ENCODE measurements around the gene ARID3A.
"Not testable (repeated sequence)": the region's sequence is repeated elsewhere in the genome, so short reads cannot be mapped to it uniquely, and the experiment has no call there.

Gene ARID3A

DNA sequence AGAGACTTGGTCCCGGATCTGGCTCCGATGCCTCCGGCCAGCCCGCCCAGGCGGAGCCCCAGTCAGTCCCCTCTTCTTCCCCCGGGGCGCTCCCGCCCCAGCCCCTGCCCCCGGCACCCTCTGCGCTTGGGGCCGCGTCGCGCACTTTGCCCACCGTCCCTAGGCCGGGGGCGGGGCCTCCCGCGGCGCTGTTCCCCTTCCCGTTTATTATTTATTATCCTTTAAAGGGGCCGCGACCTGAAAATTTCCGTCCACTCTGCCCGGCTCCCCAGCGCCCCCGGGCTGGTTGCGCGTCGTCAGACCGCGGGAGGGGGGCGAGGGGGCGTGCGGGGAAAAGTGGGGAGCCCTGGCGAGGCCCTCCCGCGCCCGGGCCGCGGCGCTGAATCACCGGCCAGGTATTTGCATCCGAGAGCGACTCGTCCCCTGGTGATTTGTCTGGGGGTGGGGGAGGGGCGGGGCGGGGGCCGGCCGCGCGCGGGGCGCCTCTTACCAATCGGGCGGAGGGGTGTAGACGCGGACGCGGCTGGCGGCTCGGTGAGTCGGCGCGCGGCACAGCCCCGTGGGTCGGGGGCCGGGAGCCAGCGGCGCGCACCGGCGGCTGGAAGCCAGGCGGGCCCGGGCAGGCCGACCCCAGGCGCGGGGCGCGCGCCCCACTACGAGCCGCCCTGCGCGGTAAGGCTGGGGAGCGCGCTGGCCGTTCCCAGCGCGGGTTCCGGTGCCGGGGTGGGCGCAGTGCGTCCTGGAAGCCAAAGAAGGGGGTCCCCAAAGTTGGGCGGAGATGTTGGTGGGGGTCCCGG is at the start of gene ARID3A:
Gene ARID3A, plus strand, starts transcription at position 510 of the 797 bp plus-strand sequence. CDS start 3,494 bp downstream, outside the sequence.
- peak; percentile 61 for DNase-seq (ENCODE audit: low read depth)

DNA sequence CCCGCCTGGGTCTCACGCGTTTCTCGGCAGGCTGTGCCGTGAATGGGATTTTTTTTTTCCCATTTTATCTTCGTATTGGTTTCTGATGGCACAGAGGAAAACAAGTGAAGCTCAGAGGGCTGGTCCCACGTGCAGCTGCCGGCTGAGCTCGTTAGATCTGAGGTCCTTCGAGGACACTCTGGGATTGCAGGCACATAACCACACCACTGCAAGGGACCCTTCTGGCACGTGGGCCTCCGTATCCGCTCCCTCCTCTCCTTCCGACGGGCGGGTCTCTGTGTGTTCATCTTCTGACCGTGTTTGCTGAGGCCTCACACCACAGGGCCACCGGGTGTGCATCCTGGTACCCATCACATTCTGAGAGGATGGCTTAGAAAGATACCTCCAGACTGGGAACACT is 49.7 kb upstream of the ARID3A start:
- DNase-seq (ENCODE audit: low read depth) = no peak

DNA sequence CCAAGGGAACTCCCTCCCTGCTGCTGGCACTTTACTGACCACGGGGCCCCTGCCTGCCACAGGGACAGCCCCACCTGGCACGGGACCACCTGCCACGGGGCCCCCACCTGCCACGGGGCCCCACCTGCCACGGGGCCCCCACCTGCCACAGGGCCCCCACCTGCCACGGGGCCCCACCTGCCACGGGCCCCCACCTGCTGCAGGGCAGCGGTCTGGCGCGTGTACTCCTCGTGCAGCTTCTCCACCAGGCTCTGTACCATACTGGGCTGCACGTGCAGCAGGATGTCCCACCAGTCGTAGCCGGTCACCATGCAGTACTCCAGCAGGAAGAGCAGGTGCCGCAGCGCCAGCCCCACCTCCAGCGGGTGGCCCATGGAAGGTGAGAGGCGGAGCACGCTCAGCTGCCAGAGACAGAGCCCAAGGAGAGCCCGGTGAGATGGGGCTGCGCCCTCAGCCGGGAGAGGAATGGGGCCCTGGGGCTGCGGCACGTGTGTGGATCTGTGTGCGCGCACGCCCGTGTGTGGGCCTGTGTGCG is 49.0 kb upstream of the ARID3A start:
- no peak for DNase-seq (ENCODE audit: low read depth)

GRCh38 chr19:877992-878660 is 47.7 kb upstream of the ARID3A start:
- DNase-seq (ENCODE audit: low read depth) = not testable (repeated sequence)

DNA sequence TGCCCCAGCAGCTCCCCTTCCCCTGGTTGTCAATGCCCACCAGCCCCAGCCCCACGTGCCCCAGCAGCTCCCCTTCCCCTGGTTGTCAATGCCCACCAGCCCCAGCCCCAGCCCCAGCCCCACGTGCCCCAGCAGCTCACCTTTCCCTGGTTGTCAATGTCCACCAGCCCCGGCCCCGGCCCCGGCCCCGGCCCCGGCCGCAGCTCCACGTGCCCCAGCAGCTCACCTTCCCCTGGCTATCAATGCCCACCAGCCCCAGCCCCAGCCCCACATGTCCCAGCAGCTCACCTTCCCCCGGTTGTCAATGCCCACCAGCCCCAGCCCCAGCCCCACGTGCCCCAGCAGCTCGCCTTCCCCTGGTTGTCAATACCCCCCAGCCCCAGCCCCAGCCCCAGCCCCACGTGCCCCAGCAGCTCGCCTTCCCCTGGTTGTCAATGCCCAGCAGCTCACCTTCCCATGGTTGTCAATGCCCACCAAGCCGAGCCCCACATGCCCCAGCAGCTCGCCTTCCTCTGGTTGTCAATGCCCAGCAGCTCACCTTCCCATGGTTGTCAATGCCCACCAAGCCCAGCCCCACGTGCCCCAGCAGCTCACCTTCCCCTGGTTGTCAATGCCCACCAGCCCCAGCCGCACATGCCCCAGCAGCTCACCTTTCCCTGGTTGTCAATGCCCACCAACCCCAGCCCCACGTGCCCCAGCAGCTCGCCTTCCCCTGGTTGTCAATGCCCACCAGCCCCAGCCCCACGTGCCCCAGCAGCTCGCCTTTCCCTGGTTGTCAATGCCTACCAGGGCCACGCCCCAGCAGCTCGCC is 46.9 kb upstream of the ARID3A start:
- DNase-seq (ENCODE audit: low read depth) = not testable (repeated sequence)

GRCh38 chr19:879711-880438 is 46.0 kb upstream of the ARID3A start:
- no peak for DNase-seq (ENCODE audit: low read depth)

DNA sequence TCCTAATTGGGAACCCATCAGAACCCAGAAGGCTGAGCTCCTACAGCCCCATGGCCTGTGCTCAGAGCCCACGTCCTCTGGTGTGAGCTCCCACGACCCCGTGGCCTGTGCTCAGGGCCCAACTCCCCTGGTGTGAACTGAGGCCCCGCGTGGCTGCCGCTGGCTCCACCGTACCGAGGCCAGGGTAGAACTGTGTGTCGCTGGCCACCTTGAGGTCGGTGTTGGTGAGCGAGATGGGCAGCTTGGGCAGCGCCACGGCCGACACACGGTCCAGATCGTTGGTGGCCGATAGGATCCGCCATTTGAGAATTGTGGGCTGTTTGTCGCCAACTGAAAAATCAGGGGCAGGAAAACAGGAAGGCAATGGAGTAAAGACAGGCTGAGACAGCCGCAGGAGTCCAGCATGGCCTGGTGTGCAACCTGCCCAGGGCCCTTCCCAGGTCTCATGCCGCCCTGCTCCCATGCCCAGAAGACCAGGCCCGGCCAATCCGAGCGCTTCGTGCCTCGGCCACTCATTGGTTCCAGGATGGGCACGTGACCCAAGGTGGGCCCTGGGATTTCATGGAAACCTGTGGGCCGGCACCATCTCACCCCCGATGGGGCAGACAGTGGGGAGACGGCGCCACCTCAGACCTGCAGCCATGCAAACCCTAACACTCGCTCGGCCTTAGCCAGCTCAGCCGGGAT is 44.3 kb upstream of the ARID3A start:
- no peak for DNase-seq (ENCODE audit: low read depth)

- DNase-seq (ENCODE audit: low read depth) = no peak
These were observed 42.9 kb upstream of the ARID3A start for GRCh38 chr19:882871-883497.

GRCh38 chr19:883661-884211 is 42.1 kb upstream of the ARID3A start:
- no peak for DNase-seq (ENCODE audit: low read depth)

- no peak for DNase-seq (ENCODE audit: low read depth)
These were observed 41.2 kb upstream of the ARID3A start for GRCh38 chr19:884420-885211.

- DNase-seq (ENCODE audit: low read depth) = no peak
These were observed 40.2 kb upstream of the ARID3A start for GRCh38 chr19:885536-886224.

GRCh38 chr19:887072-887471 is 38.8 kb upstream of the ARID3A start:
- DNase-seq (ENCODE audit: low read depth) = peak; percentile 18

DNA sequence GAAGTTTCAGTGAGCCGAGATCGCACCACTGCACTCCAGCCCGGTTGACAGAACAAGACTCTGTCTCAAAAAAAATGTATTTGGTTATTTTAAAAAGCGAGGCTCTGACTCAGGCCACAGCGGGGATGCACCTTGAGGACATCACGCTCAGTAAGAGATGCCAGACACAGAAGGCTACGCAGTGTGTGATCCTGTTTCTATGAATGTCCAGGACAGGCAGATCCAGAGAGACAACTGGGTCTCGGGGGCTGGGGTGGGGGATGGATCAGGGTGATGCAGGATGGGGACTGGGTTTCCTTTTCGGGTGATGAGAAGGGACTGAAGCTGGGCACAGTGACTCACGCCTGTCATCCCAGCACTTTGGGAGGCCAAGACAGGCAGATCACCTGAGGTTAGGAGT is 38.2 kb upstream of the ARID3A start:
- DNase-seq (ENCODE audit: low read depth) = no peak

DNA sequence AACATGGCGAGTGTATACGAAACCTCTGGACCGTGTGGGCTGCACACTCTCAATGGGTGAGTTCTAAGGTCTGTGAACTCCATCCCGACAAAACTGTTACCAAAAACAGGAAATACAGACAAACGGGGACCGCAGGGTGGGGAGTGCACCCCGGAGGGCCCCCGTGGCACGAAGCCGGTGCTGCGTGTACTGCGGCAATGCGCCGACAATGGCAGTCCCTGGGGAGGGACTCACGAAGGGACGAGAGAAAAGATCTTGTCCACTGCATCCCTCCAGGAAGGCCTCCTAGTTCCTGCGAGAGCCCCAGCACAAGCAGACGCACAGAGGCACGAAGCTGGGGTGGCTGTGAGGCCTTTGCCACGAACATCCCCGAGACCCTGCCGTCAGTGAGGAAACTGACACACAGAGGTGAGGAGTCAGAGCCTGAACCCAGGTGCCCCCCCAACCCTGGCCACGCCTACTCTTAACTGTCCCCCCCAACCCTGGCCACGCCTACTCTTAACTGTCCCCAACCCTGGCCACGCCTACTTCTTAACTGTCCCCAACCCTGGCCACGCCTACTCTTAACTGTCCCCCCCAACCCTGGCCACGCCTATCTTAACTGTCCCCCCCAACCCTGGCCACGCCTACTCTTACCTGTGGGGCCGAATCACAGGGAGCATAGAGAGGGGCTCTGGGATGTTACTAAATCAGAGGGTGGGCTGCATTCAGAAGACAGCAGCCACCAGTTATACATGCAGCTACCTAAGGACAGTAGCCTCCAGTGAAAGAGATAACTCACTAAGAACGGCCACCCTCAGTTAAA is 37.1 kb upstream of the ARID3A start:
- DNase-seq (ENCODE audit: low read depth) = no peak

- no peak for DNase-seq (ENCODE audit: low read depth)
These were observed 36.1 kb upstream of the ARID3A start for GRCh38 chr19:889662-890295.

GRCh38 chr19:890831-891230 is 35.0 kb upstream of the ARID3A start:
- no peak for DNase-seq (ENCODE audit: low read depth)

DNA sequence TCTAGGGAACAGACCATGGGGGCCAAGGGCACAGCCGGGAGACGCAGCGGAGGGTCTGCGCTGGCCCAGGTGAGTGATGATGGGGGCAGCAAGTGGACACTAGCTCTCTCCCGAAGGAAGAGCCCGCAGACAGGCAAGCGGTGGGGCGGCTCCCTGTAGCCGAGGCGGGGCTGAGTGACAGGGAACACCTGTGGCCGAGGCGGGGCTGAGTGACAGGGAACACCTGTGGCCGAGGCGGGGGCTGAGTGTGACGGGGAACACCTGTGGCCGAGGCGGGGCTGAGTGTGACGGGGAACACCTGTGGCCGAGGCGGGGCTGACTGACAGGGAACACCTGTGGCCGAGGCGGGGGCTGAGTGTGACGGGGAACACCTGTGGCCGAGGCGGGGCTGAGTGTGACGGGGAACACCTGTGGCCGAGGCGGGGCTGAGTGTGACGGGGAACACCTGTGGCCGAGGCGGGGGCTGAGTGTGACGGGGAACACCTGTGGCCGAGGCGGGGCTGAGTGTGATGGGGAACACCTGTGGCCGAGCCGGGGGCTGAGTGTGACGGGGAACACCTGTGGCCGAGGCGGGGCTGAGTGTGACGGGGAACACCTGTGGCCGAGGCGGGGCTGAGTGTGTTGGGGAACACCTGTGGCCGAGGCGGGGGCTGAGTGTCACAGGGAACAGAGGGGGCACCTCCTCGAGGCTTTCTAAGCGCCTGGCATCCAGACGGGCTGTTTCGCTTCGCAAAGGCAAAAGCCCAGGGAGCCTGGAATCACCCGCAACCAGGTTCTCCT is 34.2 kb upstream of the ARID3A start:
- DNase-seq (ENCODE audit: low read depth) = not testable (repeated sequence)
